Vagina (tissue), 2 donors: ENCODE measurements around the gene ZNRF2. TPM values are rescaled to one million over a fixed set of nuclear protein-coding genes. Genes with fewer than 3 reads are reported as not detected.

Experiments
- DNase-seq, 2 donors: peaks; one replicate each; pipeline ENCODE4 v3.0.0-alpha.2; 2017; ENCODE audit errors: extremely low spot score in 2 of 2
- H3K27ac ChIP-seq: fragments of 200-600 bp; sonication (generic); one replicate; pipeline ENCODE4 v1.5.1; 2019
- H3K27me3 ChIP-seq: fragments of 200-600 bp; sonication (generic); one replicate; pipeline ENCODE4 v1.5.1; 2019
- H3K36me3 ChIP-seq, 2 donors: fragments of 200-600 bp; sonication (generic); one replicate each; pipeline ENCODE4 v1.5.1; 2017 to 2019
- H3K4me1 ChIP-seq: fragments of 200-600 bp; sonication (generic); one replicate; pipeline ENCODE4 v1.5.1; 2019
- H3K4me3 ChIP-seq, 2 donors: fragments of 200-600 bp; sonication (generic); 1 replicate in 1 of 2; 2 replicates in 1 of 2; pipeline ENCODE4 v1.5.1; 2016 to 2019
- H3K9me3 ChIP-seq: fragments of 200-600 bp; sonication (generic); one replicate; pipeline ENCODE4 v1.5.1; 2019
- CTCF ChIP-seq, 3 experiments: fragments of 450-650 bp in 2 of 3; fragments of 200-600 bp in 1 of 3; sonication (generic) in 1 of 3; IDR thresholded peaks; one replicate each; pipeline ENCODE4 v1.5.1; 2017 to 2019; ENCODE audit warnings: antibody characterized with exemption in 3 of 3, mild to moderate bottlenecking in 2 of 3, moderate library complexity in 2 of 3
- POLR2A ChIP-seq, 2 donors: fragments of 450-650 bp; IDR thresholded peaks; one replicate each; pipeline ENCODE4 v1.6.1; 2017; ENCODE audit warnings: antibody characterized with exemption in 2 of 2, mild to moderate bottlenecking in 2 of 2, moderate library complexity in 2 of 2
- POLR2AphosphoS5 ChIP-seq, 2 donors: sonication (generic); formaldehyde crosslinking; IDR thresholded peaks; one replicate each; pipeline ENCODE4 v1.9.0; 2017; ENCODE audit warnings: antibody characterized with exemption in 2 of 2, mild to moderate bottlenecking in 2 of 2, low read depth in 1 of 2; ENCODE audit not compliant: insufficient read depth in 1 of 2
- intact Hi-C: fragments of 100-400 bp; cut with DNase I; formaldehyde crosslinking; loops from one replicate; pipeline ENCODE4 v1.15.1; 2023
- total RNA-seq: library from RNA; depleted of rRNA; stranded (reverse); fragments of >200 nt; gene quantifications from one replicate; pipeline ENCODE4 v1.2.3, GENCODE V29; 2016

The ZNRF2 gene
- 21.9 TPM for total RNA-seq

DNA sequence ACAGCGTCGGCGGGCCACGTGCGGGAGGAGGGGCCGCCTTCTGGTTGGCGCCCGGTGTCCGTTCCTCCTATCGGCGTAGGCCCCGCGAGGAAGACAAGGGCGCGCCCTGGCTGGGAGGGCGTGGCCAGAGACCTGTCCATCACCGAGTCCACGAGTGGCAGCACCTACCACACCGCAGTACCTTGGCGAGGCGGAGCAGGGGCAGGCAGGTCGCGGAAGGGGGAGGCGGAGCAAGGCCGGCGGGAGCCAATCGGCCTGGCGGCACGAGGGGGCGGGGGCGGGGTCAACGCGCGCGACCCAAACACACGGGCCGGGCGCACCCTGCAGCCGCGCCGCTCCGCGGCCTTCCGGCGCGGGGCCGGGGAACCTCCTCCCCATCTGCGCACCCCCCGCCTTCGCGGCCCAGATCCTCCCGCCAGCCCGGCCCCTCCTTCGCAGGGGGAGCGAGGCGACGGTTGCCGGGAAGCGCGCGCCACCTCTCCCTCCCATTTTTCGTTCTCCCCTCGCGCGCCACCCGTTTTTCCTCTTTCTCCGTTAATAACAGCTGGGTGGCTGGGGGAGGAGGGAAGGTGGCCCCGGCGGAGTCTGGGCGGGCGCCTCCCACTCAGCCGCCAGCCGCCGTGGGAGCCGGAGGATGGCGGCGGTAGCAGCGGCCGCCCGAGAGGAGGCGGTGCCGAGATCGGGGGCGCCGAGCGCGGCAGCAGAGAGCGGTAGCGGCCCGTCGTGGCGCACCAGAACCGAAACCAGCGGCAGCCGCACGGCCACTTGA, at the start of gene ZNRF2:
TSS of gene ZNRF2 (plus strand) at position 300 of the 769 bp plus-strand sequence. CDS start 761 bp downstream, outside the sequence.
- H3K4me3 ChIP-seq = peak within 1 kb of the TSS; percentile 79 to 96
- intact Hi-C loops = loop anchor here (10.0 kb wide), 1 partner anchor 110 kb away; no protein-coding TSS in a partner anchor
- H3K36me3 ChIP-seq = no peaks in the 10 kb centered on the region
- H3K4me1 ChIP-seq = peaks cover 31% of the 10 kb centered on the region
- no peaks in the 10 kb centered on the region for H3K27me3 ChIP-seq
- TF ChIP-seq POLR2AphosphoS5 (IDR thresholded peaks at IDR 0.05; ENCODE audit: insufficient read depth in 1 of 2, low read depth in 1 of 2) = peak; percentile 65 to 84
- TF ChIP-seq POLR2A (IDR thresholded peaks at IDR 0.05) = peak in 1 of 2 donors; percentile 80
- TF ChIP-seq CTCF (IDR thresholded peaks at IDR 0.05) = peak in 2 of 3 experiments; percentile 25 to 35
- H3K9me3 ChIP-seq = no peaks in the 10 kb centered on the region
- H3K27ac ChIP-seq = peak within 1 kb of the TSS; percentile 97
- peak; percentile 99 to 100 for DNase-seq

GRCh38 chr7:30237271-30237695, 47.1 kb upstream of the ZNRF2 start:
- TF ChIP-seq CTCF (IDR thresholded peaks at IDR 0.05) = no peak
- no peak for TF ChIP-seq POLR2A (IDR thresholded peaks at IDR 0.05)
- no peak for TF ChIP-seq POLR2AphosphoS5 (IDR thresholded peaks at IDR 0.05; ENCODE audit: insufficient read depth in 1 of 2, low read depth in 1 of 2)
- intact Hi-C loops = no loop called here
- Histone ChIP-seq H3K4me1 (peaks cover 11% of the 10 kb centered on the region), H3K9me3 (no peaks in the 10 kb centered on the region), H3K27me3 (no peaks in the 10 kb centered on the region), H3K36me3 (no peaks in the 10 kb centered on the region), H3K27ac (no peak overlapping the region), H3K4me3 (no peak overlapping the region)
- no peak for DNase-seq

DNA sequence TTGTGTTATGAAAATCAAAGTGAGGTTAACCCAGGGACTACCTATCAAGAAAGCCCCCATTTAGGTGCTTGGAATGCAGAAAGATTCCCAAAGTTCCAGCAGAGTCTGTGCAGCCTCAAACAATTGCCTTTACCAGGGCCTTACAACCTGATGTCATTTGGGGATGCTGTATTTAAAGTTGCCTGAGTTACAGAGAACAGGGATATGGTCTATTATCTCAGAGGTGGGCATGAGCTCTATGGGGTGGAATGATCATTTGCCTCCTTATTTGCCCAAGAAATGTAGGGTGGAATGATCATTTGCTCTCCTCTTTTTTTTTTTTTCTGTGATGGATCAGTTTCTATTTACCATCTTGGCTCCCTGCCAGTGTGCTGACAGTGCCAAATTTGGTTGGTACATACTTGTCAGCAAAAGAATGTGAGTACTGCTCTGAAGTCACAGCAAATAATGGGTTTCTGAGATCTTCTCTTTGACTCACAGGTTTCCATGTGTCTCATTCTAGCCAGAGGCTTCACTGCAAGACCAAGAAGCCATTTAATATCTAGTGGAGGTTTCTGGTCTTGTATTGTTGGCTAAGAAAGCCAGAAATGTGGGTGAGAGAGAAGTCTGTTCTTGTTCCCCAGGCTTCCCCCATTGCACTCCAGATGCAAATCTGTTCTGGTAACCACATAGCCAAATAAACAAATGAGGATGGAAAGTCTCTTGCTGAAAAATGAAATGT, 45.5 kb upstream of the ZNRF2 start:
- Histone ChIP-seq H3K36me3 (no peaks in the 10 kb centered on the region), H3K27ac (no peak overlapping the region), H3K4me1 (peaks cover 11% of the 10 kb centered on the region), H3K4me3 (no peak overlapping the region), H3K27me3 (no peaks in the 10 kb centered on the region), H3K9me3 (no peaks in the 10 kb centered on the region)
- intact Hi-C loops = no loop called here
- TF ChIP-seq POLR2A (IDR thresholded peaks at IDR 0.05) (no peak), POLR2AphosphoS5 (IDR thresholded peaks at IDR 0.05; ENCODE audit: insufficient read depth in 1 of 2, low read depth in 1 of 2) (no peak), CTCF (IDR thresholded peaks at IDR 0.05) (no peak)
- no peak for DNase-seq

- no peaks in the 10 kb centered on the region for H3K27me3 ChIP-seq
- TF ChIP-seq CTCF (IDR thresholded peaks at IDR 0.05) = no peak
- no peak for TF ChIP-seq POLR2A (IDR thresholded peaks at IDR 0.05)
- peaks cover 11% of the 10 kb centered on the region for H3K4me1 ChIP-seq
- H3K9me3 ChIP-seq = no peaks in the 10 kb centered on the region
- no peak overlapping the region for H3K27ac ChIP-seq
- H3K4me3 ChIP-seq = no peak overlapping the region
- intact Hi-C loops = no loop called here
- DNase-seq = no peak
- no peaks in the 10 kb centered on the region for H3K36me3 ChIP-seq
These were observed 44.1 kb upstream of the ZNRF2 start for GRCh38 chr7:30240106-30240800.
